KMS-11 (cell line): ENCODE results near the gene NKAIN2.
"Not testable (repeated sequence)": the region's sequence is repeated elsewhere in the genome, so short reads cannot be mapped to it uniquely, and the experiment has no call there.

Experiments used
- H2AFZ ChIP-seq: fragments of 200-600 bp; sonication (generic); 2 replicates; pipeline ENCODE4 v1.6.1; 2016; ENCODE audit warnings: antibody characterized with exemption, mixed run types, low read depth
- H3K27ac ChIP-seq: fragments of 200-600 bp; sonication (generic); 2 replicates; pipeline ENCODE4 v1.6.1; 2016; ENCODE audit warnings: mild to moderate bottlenecking, mixed run types
- H3K27me3 ChIP-seq: fragments of 200-600 bp; sonication (generic); 2 replicates; pipeline ENCODE4 v1.6.1; 2017; ENCODE audit warnings: mild to moderate bottlenecking, low read depth, mixed run types, moderate library complexity; ENCODE audit not compliant: insufficient read depth
- H3K36me3 ChIP-seq: fragments of 200-600 bp; sonication (generic); 2 replicates; pipeline ENCODE4 v1.6.1; 2017; ENCODE audit warnings: mild to moderate bottlenecking, mixed run types; ENCODE audit not compliant: insufficient read depth
- H3K4me1 ChIP-seq: fragments of 200-600 bp; sonication (generic); 2 replicates; pipeline ENCODE4 v1.6.1; 2016; ENCODE audit warnings: mild to moderate bottlenecking, low read depth, mixed run types; ENCODE audit not compliant: poor library complexity, severe bottlenecking
- H3K4me2 ChIP-seq: fragments of 200-600 bp; sonication (generic); 2 replicates; pipeline ENCODE4 v1.7.0; 2016; ENCODE audit warnings: mild to moderate bottlenecking, mixed run types
- H3K4me3 ChIP-seq: fragments of 200-600 bp; sonication (generic); IDR thresholded peaks from 2 replicates; pipeline ENCODE4 v1.6.1; 2017; ENCODE audit warnings: low read depth, low read length, mixed read lengths; ENCODE audit not compliant: insufficient read depth
- H3K79me2 ChIP-seq: fragments of 200-600 bp; sonication (generic); 2 replicates; pipeline ENCODE4 v1.6.1; 2016; ENCODE audit warnings: low read depth, mixed run types; ENCODE audit not compliant: insufficient read depth
- H3K9ac ChIP-seq: fragments of 200-600 bp; sonication (generic); 2 replicates; pipeline ENCODE4 v1.6.1; 2016; ENCODE audit warnings: mild to moderate bottlenecking, mixed run types
- H4K20me1 ChIP-seq: fragments of 200-600 bp; sonication (generic); 2 replicates; pipeline ENCODE4 v1.6.1; 2016; ENCODE audit warnings: mild to moderate bottlenecking, mixed run types; ENCODE audit not compliant: insufficient read depth
- CTCF ChIP-seq: fragments of 200-600 bp; sonication (generic); conservative IDR thresholded peaks from 2 replicates; pipeline ENCODE4 v1.6.1; 2017; ENCODE audit warnings: low read depth, mild to moderate bottlenecking, antibody characterized with exemption, low read length, moderate library complexity, mixed read lengths

The NKAIN2 gene

GRCh38 chr6:123913863-123914262, 110.2 kb downstream of the NKAIN2 start:
- no peak overlapping the region for H2AFZ ChIP-seq
- no peak overlapping the region for H3K4me2 ChIP-seq
- no peaks in the 10 kb centered on the region for H3K79me2 ChIP-seq
- no peaks in the 10 kb centered on the region for H3K36me3 ChIP-seq
- TF ChIP-seq CTCF = no peak
- no peak overlapping the region for H3K27ac ChIP-seq
- H3K9ac ChIP-seq = no peak overlapping the region
- H3K4me1 ChIP-seq = no peaks in the 10 kb centered on the region
- no peaks in the 10 kb centered on the region for H4K20me1 ChIP-seq
- H3K27me3 ChIP-seq = no peaks in the 10 kb centered on the region
- no peak overlapping the region for H3K4me3 ChIP-seq

GRCh38 chr6:123923379-123923778, 119.7 kb downstream of the NKAIN2 start:
- not testable (repeated sequence) for H3K4me2 ChIP-seq, H2AFZ ChIP-seq, H3K9ac ChIP-seq, H3K4me3 ChIP-seq, H3K79me2 ChIP-seq, H3K27ac ChIP-seq, H3K27me3 ChIP-seq, H3K4me1 ChIP-seq, H3K36me3 ChIP-seq, H4K20me1 ChIP-seq

- H3K4me2 ChIP-seq = no peak overlapping the region
- no peak overlapping the region for H3K27ac ChIP-seq
- no peaks in the 10 kb centered on the region for H3K27me3 ChIP-seq
- H3K4me3 ChIP-seq = no peak overlapping the region
- H2AFZ ChIP-seq = no peak overlapping the region
- no peaks in the 10 kb centered on the region for H3K4me1 ChIP-seq
- no peak for TF ChIP-seq CTCF
- no peaks in the 10 kb centered on the region for H3K79me2 ChIP-seq
- H4K20me1 ChIP-seq = no peaks in the 10 kb centered on the region
- H3K36me3 ChIP-seq = no peaks in the 10 kb centered on the region
- no peak overlapping the region for H3K9ac ChIP-seq
These were observed 121.7 kb downstream of the NKAIN2 start for GRCh38 chr6:123925350-123925749.

GRCh38 chr6:123925842-123926399, 122.3 kb downstream of the NKAIN2 start:
- Histone ChIP-seq H3K27ac (no peak overlapping the region), H3K4me2 (no peak overlapping the region), H3K4me3 (no peak overlapping the region)

More at GRCh38 chr6:123925842-123926399, 122.3 kb downstream of the NKAIN2 start:
- no peaks in the 10 kb centered on the region for H3K79me2 ChIP-seq
- H3K27me3 ChIP-seq = no peaks in the 10 kb centered on the region
- H3K36me3 ChIP-seq = no peaks in the 10 kb centered on the region
- no peak overlapping the region for H3K9ac ChIP-seq
- H2AFZ ChIP-seq = no peak overlapping the region
- no peaks in the 10 kb centered on the region for H3K4me1 ChIP-seq
- no peaks in the 10 kb centered on the region for H4K20me1 ChIP-seq
- no peak for TF ChIP-seq CTCF
